ENCODE data around the gene KHDRBS2.

Gene KHDRBS2

GRCh38 chr6:62175195-62175594, 110.8 kb downstream of the KHDRBS2 start:
- no peak for DNase-seq (ENCODE audit: low read depth)

GRCh38 chr6:62174548-62174947, 111.5 kb downstream of the KHDRBS2 start:
- no peak for DNase-seq (ENCODE audit: low read depth)

- no peak for DNase-seq (ENCODE audit: low read depth)
Measured at GRCh38 chr6:62167736-62168135, 118.3 kb downstream of the KHDRBS2 start.

- no peak for DNase-seq (ENCODE audit: low read depth)
Measured at GRCh38 chr6:62162858-62163257, 123.2 kb downstream of the KHDRBS2 start.

GRCh38 chr6:62152796-62153195, 133.2 kb downstream of the KHDRBS2 start:
- DNase-seq (ENCODE audit: low read depth): no peak

GRCh38 chr6:62150048-62150663, 135.9 kb downstream of the KHDRBS2 start:
- no peak for DNase-seq (ENCODE audit: low read depth)

- no peak for DNase-seq (ENCODE audit: low read depth)
Measured at GRCh38 chr6:62146954-62147853, 138.8 kb downstream of the KHDRBS2 start.

- DNase-seq (ENCODE audit: low read depth): no peak
Measured at GRCh38 chr6:62129127-62129526, 156.9 kb downstream of the KHDRBS2 start.

GRCh38 chr6:62119401-62119800, 166.6 kb downstream of the KHDRBS2 start:
- no peak for DNase-seq (ENCODE audit: low read depth)

GRCh38 chr6:62103186-62103859, 182.7 kb downstream of the KHDRBS2 start:
- no peak for DNase-seq (ENCODE audit: low read depth)

- DNase-seq (ENCODE audit: low read depth): no peak
Measured at GRCh38 chr6:62102387-62102786, 183.6 kb downstream of the KHDRBS2 start.

- no peak for DNase-seq (ENCODE audit: low read depth)
Measured at GRCh38 chr6:62090442-62091229, 195.4 kb downstream of the KHDRBS2 start.

- no peak for DNase-seq (ENCODE audit: low read depth)
Measured at GRCh38 chr6:62089781-62090180, 196.2 kb downstream of the KHDRBS2 start.

- DNase-seq (ENCODE audit: low read depth): no peak
Measured at GRCh38 chr6:62086047-62086446, 200.0 kb downstream of the KHDRBS2 start.

GRCh38 chr6:62075869-62076268, 210.2 kb downstream of the KHDRBS2 start:
- no peak for DNase-seq (ENCODE audit: low read depth)

- DNase-seq (ENCODE audit: low read depth): no peak
Measured at GRCh38 chr6:62059901-62060300, 226.1 kb downstream of the KHDRBS2 start.

- no peak for DNase-seq (ENCODE audit: low read depth)
Measured at GRCh38 chr6:62057300-62057699, 228.7 kb downstream of the KHDRBS2 start.

GRCh38 chr6:62045502-62045901, 240.5 kb downstream of the KHDRBS2 start:
- no peak for DNase-seq (ENCODE audit: low read depth)

- no peak for DNase-seq (ENCODE audit: low read depth)
Measured at GRCh38 chr6:62043084-62043483, 242.9 kb downstream of the KHDRBS2 start.

GRCh38 chr6:62042429-62042828, 243.6 kb downstream of the KHDRBS2 start:
- no peak for DNase-seq (ENCODE audit: low read depth)

- DNase-seq (ENCODE audit: low read depth): no peak
Measured at GRCh38 chr6:62039605-62040004, 246.4 kb downstream of the KHDRBS2 start.

- no peak for DNase-seq (ENCODE audit: low read depth)
Measured at GRCh38 chr6:62037445-62037844, 248.6 kb downstream of the KHDRBS2 start.

Measured in stimulated activated CD4-positive, alpha-beta T cell treated with anti-CD3 and anti-CD28 coated beads, Interleukin-2, amount 100 ng/mL, for 4 hours (primary cell).